Measurements from ENCODE around the gene MAP3K20.

The MAP3K20 gene

GRCh38 chr2:173051463-173052215, 24.0 kb upstream of the MAP3K20 start:
- DNase-seq (ENCODE audit: low read depth), result no peak

DNA sequence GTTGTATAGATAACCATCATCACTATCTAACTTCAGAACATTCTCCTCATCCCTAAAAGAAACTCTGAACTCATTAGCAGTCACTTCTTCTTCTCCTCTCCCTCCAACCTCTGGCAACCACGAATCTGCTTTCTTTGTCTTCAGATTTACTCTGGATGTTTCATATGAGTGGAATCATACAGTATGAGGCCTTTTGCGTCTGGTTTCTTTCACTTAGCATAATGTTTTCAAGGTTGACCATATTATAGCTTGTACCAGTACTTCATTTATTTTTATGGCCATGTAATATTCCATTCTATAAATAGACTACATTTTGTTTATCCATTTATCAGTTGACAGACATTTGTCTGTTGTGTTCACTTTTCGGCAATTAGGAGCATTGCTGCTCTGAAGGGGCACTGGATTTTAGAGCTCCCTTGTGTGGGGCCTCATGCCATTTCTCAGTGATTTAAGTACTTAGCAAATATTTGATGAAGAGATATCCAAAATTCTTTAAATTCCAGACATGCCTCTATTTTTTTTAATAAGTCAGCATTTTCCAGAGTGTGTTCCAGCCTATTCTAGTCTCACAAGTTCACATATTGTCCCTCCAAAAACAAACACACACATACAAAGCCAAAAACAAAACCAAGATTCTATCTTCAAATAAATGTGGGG, 22.5 kb upstream of the MAP3K20 start:
- DNase-seq (ENCODE audit: low read depth), result no peak

- no peak for DNase-seq (ENCODE audit: low read depth)
Observed at GRCh38 chr2:173054466-173054865, 21.2 kb upstream of the MAP3K20 start.

- no peak for DNase-seq (ENCODE audit: low read depth)
Observed at GRCh38 chr2:173056705-173057364, 18.8 kb upstream of the MAP3K20 start.

- DNase-seq (ENCODE audit: low read depth), result no peak
Observed at GRCh38 chr2:173058097-173058496, 17.5 kb upstream of the MAP3K20 start.

GRCh38 chr2:173058673-173059072, 17.0 kb upstream of the MAP3K20 start:
- DNase-seq (ENCODE audit: low read depth), result no peak

- DNase-seq (ENCODE audit: low read depth), result no peak
Observed at GRCh38 chr2:173059292-173059691, 16.4 kb upstream of the MAP3K20 start.

GRCh38 chr2:173059971-173060461, 15.6 kb upstream of the MAP3K20 start:
- DNase-seq (ENCODE audit: low read depth), result no peak

DNA sequence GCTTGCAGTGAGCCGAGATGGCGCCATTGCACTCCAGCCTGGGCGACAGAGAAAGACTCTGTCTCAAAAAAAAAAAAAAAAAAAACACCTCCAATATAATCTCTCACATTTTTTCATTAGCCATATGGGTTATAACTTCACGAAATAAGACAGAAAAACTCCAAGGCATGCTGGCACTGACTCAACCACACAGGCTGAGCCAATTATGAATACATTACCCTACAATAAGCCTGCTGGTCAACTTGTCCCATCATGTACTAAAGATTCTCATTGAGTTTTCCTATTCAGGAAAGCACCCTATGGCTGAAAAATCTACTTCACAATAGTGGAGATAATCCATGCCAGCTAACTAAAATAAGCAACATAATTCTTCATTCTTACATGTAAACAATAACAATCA, 12.8 kb upstream of the MAP3K20 start:
- no peak for DNase-seq (ENCODE audit: low read depth)

GRCh38 chr2:173064151-173064805, 11.4 kb upstream of the MAP3K20 start:
- DNase-seq (ENCODE audit: low read depth), result no peak

GRCh38 chr2:173066887-173067676, 8.6 kb upstream of the MAP3K20 start:
- DNase-seq (ENCODE audit: low read depth), result no peak

- DNase-seq (ENCODE audit: low read depth), result no peak
Observed at GRCh38 chr2:173075056-173075780, 428 bp upstream of the MAP3K20 start.

DNA sequence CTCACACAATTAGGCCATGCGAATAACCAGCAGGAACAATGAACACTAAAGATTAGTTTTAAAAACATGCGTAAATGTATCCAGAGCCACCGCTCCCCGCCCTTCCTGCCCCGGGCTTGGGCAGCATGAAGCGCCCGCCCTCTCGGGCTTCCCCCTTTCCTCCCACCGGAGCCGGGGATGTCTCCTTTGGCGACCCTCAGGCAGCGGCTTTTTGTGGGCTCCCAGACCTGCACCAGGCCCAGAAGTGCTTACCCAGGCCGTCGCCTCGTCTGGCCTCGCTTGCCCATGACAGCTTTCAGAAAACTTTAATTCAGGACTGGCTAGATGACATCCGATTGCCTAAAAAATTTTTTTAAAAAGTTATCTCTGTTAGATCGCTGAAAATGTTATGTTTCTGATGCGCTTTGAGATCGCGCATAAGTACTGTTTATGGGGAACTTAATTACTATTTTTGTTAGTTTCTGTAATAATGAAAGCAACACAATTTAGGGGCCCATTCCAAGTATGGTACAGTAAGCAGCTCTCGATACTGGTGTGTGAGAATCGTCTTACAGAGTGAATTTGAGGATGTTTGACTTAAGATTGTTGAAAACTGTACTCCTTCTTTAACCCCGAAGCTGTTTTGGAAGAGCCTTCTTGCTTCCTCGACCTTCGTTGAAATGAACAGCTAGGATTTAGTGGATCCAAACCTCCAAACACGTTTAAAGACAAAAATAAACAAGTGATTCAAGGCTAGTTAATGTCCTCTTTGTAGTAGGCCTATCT, 1.1 kb downstream of the MAP3K20 start:
- no peak for DNase-seq (ENCODE audit: low read depth)

- DNase-seq (ENCODE audit: low read depth), result no peak
Observed at GRCh38 chr2:173077506-173078177, 2.0 kb downstream of the MAP3K20 start.

DNA sequence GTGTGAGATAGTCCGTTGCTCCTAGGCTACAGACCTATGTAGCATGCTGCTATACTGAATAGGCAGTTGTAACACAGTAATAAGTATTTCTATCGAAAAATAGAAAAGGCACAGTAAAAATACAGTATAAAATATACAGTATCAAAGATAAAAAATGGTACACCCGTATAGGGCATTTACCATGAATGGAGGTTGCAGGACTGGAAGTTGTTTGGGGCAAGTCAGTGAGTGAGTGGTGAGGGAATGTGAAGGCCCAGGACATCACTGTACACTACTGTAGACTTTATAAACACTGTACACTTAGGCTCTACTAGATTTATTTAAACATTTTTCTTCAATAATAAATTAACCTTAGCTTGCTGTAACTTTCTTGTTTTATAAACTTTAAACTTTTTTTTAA, 3.5 kb downstream of the MAP3K20 start:
- DNase-seq (ENCODE audit: low read depth), result no peak

DNA sequence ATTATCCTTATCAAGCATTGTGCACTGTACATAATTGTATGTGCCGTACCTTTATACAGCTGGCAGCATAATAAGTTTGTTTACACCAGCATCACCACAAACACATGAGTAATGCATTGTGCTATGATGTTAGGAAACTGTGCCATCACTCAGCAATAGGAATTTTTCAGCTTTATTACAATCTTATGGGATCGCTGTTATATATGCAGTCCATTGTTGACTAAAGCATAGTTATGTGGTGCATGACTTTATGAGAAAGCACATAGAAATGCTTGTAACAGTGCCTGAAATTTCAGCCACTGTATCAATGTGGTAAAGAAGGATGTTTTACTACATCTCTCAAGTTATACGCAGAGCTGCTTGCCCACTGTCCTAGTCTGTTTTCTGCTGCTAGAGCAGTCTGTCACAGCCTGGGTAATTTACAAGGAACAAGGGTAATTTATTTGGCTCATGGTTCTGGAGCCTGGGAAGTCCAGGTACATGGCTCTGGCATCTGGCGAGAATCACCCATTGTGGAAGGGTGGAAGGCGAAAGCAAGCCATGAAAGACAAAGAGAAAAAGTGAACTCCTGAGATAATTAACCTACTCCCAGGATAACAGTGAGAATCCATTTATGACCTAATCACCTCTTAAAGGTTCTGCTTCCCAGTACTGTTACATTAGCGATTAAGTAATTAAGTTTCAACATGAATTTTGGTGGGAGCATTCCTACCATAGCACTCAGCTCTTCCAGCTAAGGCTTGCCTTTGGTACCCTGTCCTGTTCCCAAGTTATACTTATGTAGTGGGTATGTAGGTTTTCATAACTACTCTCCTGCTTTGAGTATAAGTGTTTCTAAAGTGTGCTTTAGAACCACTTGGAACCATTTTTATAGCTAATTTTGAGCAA, 4.6 kb downstream of the MAP3K20 start:
- no peak for DNase-seq (ENCODE audit: low read depth)

GRCh38 chr2:173086518-173087213, 11.0 kb downstream of the MAP3K20 start:
- DNase-seq (ENCODE audit: low read depth), result no peak

- no peak for DNase-seq (ENCODE audit: low read depth)
Observed at GRCh38 chr2:173087214-173087581, 11.6 kb downstream of the MAP3K20 start.
